H9 (cell line): ENCODE results near the gene SAMD14. TPM values are rescaled to one million over a fixed set of nuclear protein-coding genes. Genes with fewer than 3 reads are reported as not detected.

Source experiments
- DNase-seq: peaks from one replicate; pipeline ENCODE4 v3.0.0-alpha.2; 2017
- H2AFZ ChIP-seq: one replicate; pipeline ENCODE4 v1.6.1; 2013; ENCODE audit warnings: mild to moderate bottlenecking, low read length, control low read depth, moderate library complexity
- H2AK5ac ChIP-seq: 2 replicates; pipeline ENCODE4 v1.6.1; 2013; ENCODE audit warnings: low read length, control low read depth, mixed read lengths; ENCODE audit not compliant: insufficient read length
- H2BK120ac ChIP-seq: one replicate; pipeline ENCODE4 v1.6.1; 2013; ENCODE audit warnings: low read depth, mild to moderate bottlenecking, low read length, control low read depth, inconsistent platforms; ENCODE audit not compliant: poor library complexity, severe bottlenecking
- H2BK12ac ChIP-seq: 2 replicates; pipeline ENCODE4 v1.6.1; 2013; ENCODE audit warnings: low read length, control low read depth, mixed read lengths, low read depth; ENCODE audit not compliant: insufficient read length
- H2BK15ac ChIP-seq: 2 replicates; pipeline ENCODE4 v1.6.1; 2013; ENCODE audit warnings: low read depth, low read length, control low read depth
- H2BK20ac ChIP-seq: one replicate; pipeline ENCODE4 v1.6.1; 2013; ENCODE audit warnings: low read depth, mild to moderate bottlenecking, low read length, control low read depth, inconsistent platforms; ENCODE audit not compliant: poor library complexity, severe bottlenecking
- H2BK5ac ChIP-seq: 2 replicates; pipeline ENCODE4 v1.6.1; 2013; ENCODE audit warnings: low read length, control low read depth, mixed read lengths; ENCODE audit not compliant: insufficient read length
- H3K14ac ChIP-seq: 2 replicates; pipeline ENCODE4 v1.6.1; 2013; ENCODE audit warnings: low read length, control low read depth; ENCODE audit not compliant: insufficient read depth
- H3K18ac ChIP-seq: 2 replicates; pipeline ENCODE4 v1.6.1; 2013; ENCODE audit warnings: low read depth, mild to moderate bottlenecking, mixed read lengths, low read length, control low read depth; ENCODE audit not compliant: insufficient read length
- H3K23ac ChIP-seq: 2 replicates; pipeline ENCODE4 v1.6.1; 2013; ENCODE audit warnings: low read length, control low read depth, mixed read lengths, low read depth; ENCODE audit not compliant: insufficient read length
- H3K23me2 ChIP-seq: 2 replicates; pipeline ENCODE4 v1.6.1; 2013; ENCODE audit warnings: low read depth, mild to moderate bottlenecking, mixed read lengths, low read length, control low read depth; ENCODE audit not compliant: insufficient read length, poor library complexity, severe bottlenecking
- H3K27ac ChIP-seq: 2 replicates; pipeline ENCODE4 v1.5.1; 2013; ENCODE audit warnings: low read length, control low read depth, mixed read lengths, low read depth; ENCODE audit not compliant: insufficient read length
- H3K27me3 ChIP-seq: 2 replicates; pipeline ENCODE4 v1.6.1; 2013; ENCODE audit warnings: low read length, control low read depth, inconsistent platforms; ENCODE audit not compliant: insufficient read depth
- H3K4ac ChIP-seq: 2 replicates; pipeline ENCODE4 v1.6.1; 2013; ENCODE audit warnings: low read depth, mild to moderate bottlenecking, control low read depth, inconsistent platforms, low read length, moderate library complexity
- H3K4me1 ChIP-seq: 2 replicates; pipeline ENCODE4 v1.6.1; 2013; ENCODE audit warnings: low read length, control low read depth, inconsistent platforms; ENCODE audit not compliant: insufficient read depth
- H3K4me2 ChIP-seq: 2 replicates; pipeline ENCODE4 v1.6.1; 2013; ENCODE audit warnings: low read length, control low read depth, mixed read lengths; ENCODE audit not compliant: insufficient read length, insufficient read depth
- H3K56ac ChIP-seq: 2 replicates; pipeline ENCODE4 v1.6.1; 2013; ENCODE audit warnings: low read depth, mild to moderate bottlenecking, mixed read lengths, low read length, control low read depth; ENCODE audit not compliant: insufficient read length
- H3K79me1 ChIP-seq: 2 replicates; pipeline ENCODE4 v1.6.1; 2013; ENCODE audit warnings: low read depth, mild to moderate bottlenecking, moderate library complexity, low read length, control low read depth, inconsistent platforms; ENCODE audit not compliant: insufficient read depth, poor library complexity, severe bottlenecking
- H3K79me2 ChIP-seq: 2 replicates; pipeline ENCODE4 v1.6.1; 2013; ENCODE audit warnings: low read length, control low read depth, inconsistent platforms; ENCODE audit not compliant: insufficient read depth
- H3K9ac ChIP-seq: 2 replicates; pipeline ENCODE4 v1.6.1; 2013; ENCODE audit warnings: low read length, control low read depth, mixed read lengths; ENCODE audit not compliant: insufficient read length; ENCODE audit errors: extremely low read depth
- H3K9me3 ChIP-seq: one replicate; pipeline ENCODE4 v1.6.1; 2013; ENCODE audit warnings: low read depth, low read length, inconsistent platforms; ENCODE audit not compliant: control insufficient read depth
- H3T11ph ChIP-seq: one replicate; pipeline ENCODE4 v1.6.1; 2013; ENCODE audit warnings: mild to moderate bottlenecking, low read length, control low read depth, inconsistent platforms
- H4K20me1 ChIP-seq: one replicate; pipeline ENCODE4 v1.6.1; 2013; ENCODE audit not compliant: control insufficient read depth, insufficient read length, insufficient read depth
- H4K5ac ChIP-seq: 2 replicates; pipeline ENCODE4 v1.6.1; 2013; ENCODE audit warnings: low read depth, mild to moderate bottlenecking, mixed read lengths, low read length, control low read depth; ENCODE audit not compliant: insufficient read length
- H4K8ac ChIP-seq: replicated peaks from 2 replicates; pipeline ENCODE4 v1.6.1; 2013; ENCODE audit warnings: low read length, control low read depth, mixed read lengths, low read depth; ENCODE audit not compliant: insufficient read length
- H4K91ac ChIP-seq: 2 replicates; pipeline ENCODE4 v1.6.1; 2013; ENCODE audit warnings: low read depth, mild to moderate bottlenecking, moderate library complexity, mixed read lengths, low read length, control low read depth; ENCODE audit not compliant: insufficient read length
- H3K27ac Mint-ChIP-seq, 3 experiments: 2 replicates in 2 of 3; 3 replicates in 1 of 3; pipeline ENCODE4 v1.8.0; 2020 to 2021; ENCODE audit warnings: mixed read lengths in 3 of 3, mild to moderate bottlenecking in 1 of 3, moderate library complexity in 1 of 3
- H3K27me3 Mint-ChIP-seq: 2 replicates; pipeline ENCODE4 v1.8.0; 2021; ENCODE audit warnings: low read depth, mild to moderate bottlenecking, moderate library complexity, mixed read lengths
- H3K36me3 Mint-ChIP-seq, 3 experiments: 2 replicates in 2 of 3; 3 replicates in 1 of 3; pipeline ENCODE4 v1.8.0; 2020 to 2021; ENCODE audit warnings: low read depth in 3 of 3, mixed read lengths in 3 of 3; ENCODE audit not compliant: insufficient read depth in 1 of 3
- H3K4me1 Mint-ChIP-seq, 2 experiments: 2 replicates each; pipeline ENCODE4 v1.8.0; 2020; ENCODE audit warnings: mixed read lengths in 2 of 2
- H3K4me3 Mint-ChIP-seq, 2 experiments: 2 replicates in 1 of 2; 3 replicates in 1 of 2; pipeline ENCODE4 v1.8.0; 2020 to 2021; ENCODE audit warnings: mild to moderate bottlenecking in 2 of 2, mixed read lengths in 2 of 2, moderate library complexity in 1 of 2
- H3K9me3 Mint-ChIP-seq, 2 experiments: 2 replicates in 1 of 2; 3 replicates in 1 of 2; pipeline ENCODE4 v1.8.0; 2020; ENCODE audit warnings: mild to moderate bottlenecking in 2 of 2, mixed read lengths in 2 of 2, moderate library complexity in 1 of 2
- CTCF ChIP-seq: fragments of 200-600 bp; sonication (generic); conservative IDR thresholded peaks from 3 replicates; pipeline ENCODE4 v1.8.0; 2021; ENCODE audit warnings: antibody characterized with exemption, mild to moderate bottlenecking
- WGBS: extraction: QIAGEN DNeasy Blood & Tissue Kit; methylation state at CpG from one replicate; pipeline ENCODE4 v1.1.7; 2013; ENCODE audit warnings: missing lambda C conversion rate, low lambda C conversion rate, mixed read lengths; ENCODE audit not compliant: insufficient read length; ENCODE audit errors: extremely low coverage; 5-methylcytosine and 5-hydroxymethylcytosine counted together
- total RNA-seq: library from RNA; stranded (reverse); gene quantifications from 2 replicates; pipeline ENCODE4 v1.2.1, GENCODE V29; 2021

The SAMD14 gene
- total RNA-seq, 1 experiment from 2014 or later: 5.9 TPM

GRCh38 chr17:50074227-50074626 lies 55.7 kb downstream of the SAMD14 start:
- Histone ChIP-seq H3K4me1 (no peaks in the 10 kb centered on the region), H2BK15ac (no peak overlapping the region), H3K23me2 (no peaks in the 10 kb centered on the region), H3K4ac (no peak overlapping the region), H3T11ph (no peak overlapping the region), H3K9me3 (no peaks in the 10 kb centered on the region), H3K18ac (no peak overlapping the region), H2BK20ac (no peak overlapping the region), H3K27me3 (no peaks in the 10 kb centered on the region), H3K56ac (no peak overlapping the region), H3K79me2 (no peaks in the 10 kb centered on the region), H4K91ac (no peak overlapping the region), H4K20me1 (no peaks in the 10 kb centered on the region), H2AK5ac (no peak overlapping the region), H3K23ac (no peak overlapping the region), H2BK120ac (no peak overlapping the region), H3K4me2 (no peak overlapping the region), H2BK5ac (no peak overlapping the region), H3K79me1 (no peaks in the 10 kb centered on the region), H3K14ac (no peak overlapping the region), H2BK12ac (no peak overlapping the region), H4K5ac (no peak overlapping the region), H4K8ac (no peak overlapping the region), H3K27ac (no peak overlapping the region), H2AFZ (no peak overlapping the region), H3K9ac (no peak overlapping the region)
- Mint-ChIP-seq H3K4me3 (no peak overlapping the region), H3K9me3 (peaks cover 0 to 4% of the 10 kb centered on the region in 2 experiments; a peak in 3 of 5 replicates), H3K27me3 (peaks cover 1% of the 10 kb centered on the region; the same call in 1 of the 2 replicates), H3K4me1 (peaks cover 0 to 13% of the 10 kb centered on the region in 2 experiments; a peak in 3 of 4 replicates), H3K27ac (no peak overlapping the region), H3K36me3 (peaks cover 10 to 27% (median 12%) of the 10 kb centered on the region in 3 experiments)
- WGBS: no CpG with 5 or more reads among the region's 6 CpGs
- DNase-seq: no peak
- no peak for TF ChIP-seq CTCF
